HK-2 (cell line): Measurements from ENCODE around the gene RFT1.

Experiments
- DNase-seq: peaks from one replicate; pipeline ENCODE4 v3.0.0-alpha.2; 2018; ENCODE audit not compliant: unreplicated experiment

Gene RFT1

DNA sequence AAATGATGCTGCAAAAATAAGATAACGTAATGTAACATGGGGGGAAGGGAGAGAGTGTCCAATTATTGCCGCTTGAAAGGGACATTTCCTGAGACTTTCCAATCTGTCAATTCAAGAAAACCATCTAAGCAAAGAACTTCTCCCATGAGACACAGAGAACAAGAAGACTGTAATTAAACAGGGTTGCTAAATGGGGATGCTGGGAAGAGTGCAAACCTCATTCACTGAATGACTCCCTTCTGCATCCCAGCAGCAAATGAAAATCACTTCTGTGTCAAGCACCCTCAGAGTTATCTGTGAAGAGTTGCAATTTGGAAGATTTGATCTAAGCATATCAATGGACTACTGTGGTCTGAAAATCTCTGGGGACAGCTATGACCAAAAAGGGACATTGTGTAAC is 3.6 kb downstream of the RFT1 start:
- DNase-seq = no peak

- DNase-seq = no peak
Measured at GRCh38 chr3:53123953-53124352, 6.3 kb downstream of the RFT1 start.

GRCh38 chr3:53123510-53123909 is 6.7 kb downstream of the RFT1 start:
- DNase-seq = no peak

GRCh38 chr3:53122933-53123305 is 7.3 kb downstream of the RFT1 start:
- no peak for DNase-seq

GRCh38 chr3:53122255-53122932 is 7.8 kb downstream of the RFT1 start:
- no peak for DNase-seq

DNA sequence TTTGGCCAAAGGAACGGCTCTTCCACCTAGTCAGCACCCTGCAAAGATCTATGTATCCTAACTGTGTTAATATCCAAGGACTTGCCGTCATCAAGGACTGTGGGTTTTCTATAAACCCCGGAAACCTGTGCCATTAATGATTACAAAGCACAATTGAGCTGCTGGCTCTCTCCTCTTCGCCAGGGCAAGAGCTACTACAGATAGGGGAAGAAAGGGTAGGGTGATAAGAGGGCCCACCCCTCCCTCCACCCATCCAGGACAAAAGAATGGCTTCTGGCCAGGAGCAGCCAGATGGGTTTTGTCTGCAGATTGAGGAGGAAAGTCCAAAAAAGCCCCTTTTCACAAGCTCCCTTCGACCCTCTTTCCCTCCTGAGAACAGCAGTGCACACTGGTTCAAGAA is 9.9 kb downstream of the RFT1 start:
- no peak for DNase-seq

- DNase-seq = no peak
Measured at GRCh38 chr3:53116956-53117355, 13.3 kb downstream of the RFT1 start.

- peak; percentile 46 for DNase-seq
Measured at GRCh38 chr3:53114412-53115074, 15.7 kb downstream of the RFT1 start.

GRCh38 chr3:53114011-53114400 is 16.2 kb downstream of the RFT1 start:
- peak; percentile 69 for DNase-seq

DNA sequence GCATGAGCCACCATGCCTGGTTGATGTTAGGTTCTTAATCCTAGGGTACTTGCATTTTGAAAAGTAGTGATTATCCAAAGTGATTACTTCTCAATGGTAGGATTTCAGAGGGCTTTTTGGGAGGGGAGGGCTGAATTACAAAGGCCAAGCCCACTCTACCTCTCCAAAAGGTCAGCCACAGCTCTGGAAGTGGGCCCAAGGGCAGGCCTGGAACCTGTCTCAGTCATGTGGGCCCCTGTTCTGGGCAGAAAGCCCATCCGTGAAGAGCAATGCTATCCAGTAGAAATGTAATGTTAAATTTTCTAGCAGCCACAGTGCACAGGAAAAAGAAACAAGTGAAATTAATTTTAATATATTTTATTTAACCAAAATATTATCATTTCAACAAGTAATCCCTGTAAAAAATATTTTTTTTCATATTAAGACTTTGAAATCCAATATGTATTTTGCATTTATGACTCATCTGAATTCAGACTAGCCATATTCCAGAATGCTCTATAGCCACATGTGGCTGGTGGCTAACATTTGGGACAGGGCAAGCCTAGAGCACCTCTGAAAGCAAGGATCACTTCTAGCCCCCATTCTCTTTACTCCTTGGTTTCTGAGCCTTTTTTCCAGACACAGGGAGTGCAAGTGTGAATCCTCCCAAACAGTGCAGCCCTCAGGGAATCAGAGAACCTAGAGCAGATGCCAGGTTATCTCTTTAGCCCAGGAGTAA is 16.8 kb downstream of the RFT1 start:
- no peak for DNase-seq

GRCh38 chr3:53111822-53112221 is 18.4 kb downstream of the RFT1 start:
- no peak for DNase-seq

- no peak for DNase-seq
Measured at GRCh38 chr3:53109891-53110771, 20.1 kb downstream of the RFT1 start.

DNA sequence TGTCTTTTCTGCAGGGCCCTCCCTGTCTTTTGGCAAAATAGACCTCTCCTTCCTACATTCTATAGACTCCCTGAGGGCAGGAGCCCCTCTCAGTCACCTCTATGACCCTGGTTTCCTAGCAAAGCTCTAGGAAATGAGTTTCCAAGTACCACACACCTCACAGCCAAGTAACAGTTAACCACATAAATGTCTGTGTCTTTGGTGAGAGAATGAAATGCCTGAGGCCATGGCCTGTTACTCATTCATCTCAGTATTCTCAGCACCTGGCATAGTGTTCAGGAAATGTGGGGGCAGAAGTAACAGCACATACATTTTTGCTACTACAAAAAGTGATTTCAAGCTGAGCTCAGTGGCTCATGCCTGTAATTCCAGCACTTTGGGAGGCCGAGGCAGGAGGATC is 21.0 kb downstream of the RFT1 start:
- DNase-seq = peak; percentile 30

- DNase-seq = no peak
Measured at GRCh38 chr3:53104762-53105161, 25.5 kb downstream of the RFT1 start.

DNA sequence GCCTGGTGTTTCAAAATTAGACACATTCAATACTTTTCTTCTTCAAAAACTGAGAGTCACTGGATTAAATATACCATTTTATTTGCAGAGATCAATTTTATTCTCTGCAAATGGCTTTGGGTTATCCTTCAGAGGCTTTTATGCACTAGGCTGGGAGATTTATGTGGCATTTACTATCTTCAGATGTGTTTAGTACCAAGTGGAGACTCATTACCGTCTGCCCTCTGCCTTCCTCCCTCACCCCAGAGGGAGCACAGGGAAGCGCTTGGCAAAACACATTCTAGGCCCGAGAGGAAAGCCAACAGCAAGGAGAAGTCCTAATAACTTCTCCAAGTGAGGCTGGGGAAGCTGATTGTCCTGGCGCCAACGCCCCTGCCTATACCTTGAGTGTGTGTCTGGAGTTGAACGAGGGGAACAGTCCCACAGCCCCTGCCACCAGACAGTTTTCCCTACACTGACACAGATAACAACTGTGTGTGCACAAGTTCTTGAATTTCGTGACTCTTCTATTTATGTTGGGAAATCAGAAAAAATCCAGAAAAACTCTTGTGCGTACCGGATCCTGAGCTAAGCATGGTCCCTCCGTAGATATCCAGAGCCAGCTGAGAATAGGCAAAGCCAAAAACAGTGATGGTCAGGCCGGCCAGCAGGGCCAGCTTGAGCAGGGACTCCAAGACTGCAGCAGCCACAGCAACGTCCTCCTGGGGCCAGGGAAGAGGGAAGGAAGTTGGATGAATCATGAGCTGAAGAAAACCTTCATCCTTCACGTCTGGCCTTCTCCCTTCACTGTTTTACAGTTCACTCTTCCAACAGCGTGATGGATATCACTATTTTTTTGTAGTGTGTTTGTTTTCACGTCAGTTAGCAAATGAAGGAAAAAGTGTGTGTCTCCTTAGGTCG is 26.6 kb downstream of the RFT1 start:
- no peak for DNase-seq

DNA sequence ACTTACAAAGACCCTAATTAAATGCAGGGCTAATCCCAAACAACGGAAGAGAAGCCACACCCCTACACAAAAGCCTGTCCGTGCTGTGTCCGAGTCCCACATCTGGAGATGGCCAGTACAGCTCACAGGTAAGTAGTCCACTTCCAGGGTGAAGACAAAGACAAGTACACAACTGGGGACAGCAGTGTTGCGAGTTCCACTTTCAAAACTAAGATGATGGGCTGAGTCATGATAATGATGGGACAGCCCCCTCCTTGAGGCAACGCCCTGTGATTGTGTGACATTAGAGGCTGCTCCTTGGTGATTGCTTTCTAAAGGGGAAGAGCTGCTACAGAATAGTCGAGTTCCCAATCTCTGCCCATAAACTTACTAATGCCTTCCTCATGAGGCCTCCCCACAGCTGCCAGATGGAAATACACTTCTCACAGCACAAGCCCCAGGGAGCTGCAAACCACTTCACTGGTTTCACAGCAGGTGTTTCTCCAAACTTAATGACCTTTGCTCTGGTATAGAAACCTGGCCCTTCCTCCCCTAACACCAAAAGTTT is 27.6 kb downstream of the RFT1 start:
- DNase-seq = no peak

DNA sequence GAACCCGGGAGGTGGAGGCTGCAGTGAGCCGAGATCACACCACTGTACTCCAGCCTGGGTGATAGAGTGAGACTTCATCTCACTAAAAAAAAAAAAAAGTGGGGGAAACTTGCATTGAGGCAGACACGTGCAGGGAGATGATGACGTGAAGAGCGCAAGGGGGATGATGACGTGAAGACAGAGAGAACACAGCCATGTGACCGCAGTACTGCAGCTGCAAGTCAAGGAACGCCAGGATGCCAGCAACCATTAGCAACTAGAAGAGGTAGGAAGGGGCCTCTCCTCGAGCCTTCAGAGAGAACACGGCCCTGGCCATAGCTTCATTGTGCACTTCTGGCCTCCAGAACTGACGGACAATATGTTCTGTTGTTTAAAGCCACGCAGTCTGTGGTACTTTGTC is 28.3 kb downstream of the RFT1 start:
- DNase-seq = no peak

- DNase-seq = no peak
Measured at GRCh38 chr3:53100818-53101466, 29.3 kb downstream of the RFT1 start.

GRCh38 chr3:53097887-53098286 is 32.3 kb downstream of the RFT1 start:
- DNase-seq = no peak

DNA sequence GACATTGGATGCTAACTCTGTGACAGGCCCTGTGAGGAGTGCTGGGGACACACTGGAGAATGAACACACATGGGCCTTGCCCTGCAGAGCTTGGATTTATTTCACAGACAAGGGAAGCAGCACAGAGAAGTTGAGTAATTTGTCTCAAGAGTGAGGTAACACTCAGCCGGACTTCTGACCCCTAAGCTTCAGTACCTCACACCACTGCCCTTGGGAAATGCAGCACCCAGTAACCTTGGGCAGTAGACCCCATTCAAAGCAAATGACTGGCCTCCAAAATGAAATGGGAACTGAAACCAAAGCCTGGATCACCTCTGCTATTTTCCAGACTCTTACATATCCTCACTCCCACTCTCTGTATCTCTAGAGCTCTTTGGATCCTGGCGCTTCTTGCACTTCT is 37.3 kb downstream of the RFT1 start:
- DNase-seq = no peak
